ENCODE results near the gene CD48.

Gene CD48

DNA sequence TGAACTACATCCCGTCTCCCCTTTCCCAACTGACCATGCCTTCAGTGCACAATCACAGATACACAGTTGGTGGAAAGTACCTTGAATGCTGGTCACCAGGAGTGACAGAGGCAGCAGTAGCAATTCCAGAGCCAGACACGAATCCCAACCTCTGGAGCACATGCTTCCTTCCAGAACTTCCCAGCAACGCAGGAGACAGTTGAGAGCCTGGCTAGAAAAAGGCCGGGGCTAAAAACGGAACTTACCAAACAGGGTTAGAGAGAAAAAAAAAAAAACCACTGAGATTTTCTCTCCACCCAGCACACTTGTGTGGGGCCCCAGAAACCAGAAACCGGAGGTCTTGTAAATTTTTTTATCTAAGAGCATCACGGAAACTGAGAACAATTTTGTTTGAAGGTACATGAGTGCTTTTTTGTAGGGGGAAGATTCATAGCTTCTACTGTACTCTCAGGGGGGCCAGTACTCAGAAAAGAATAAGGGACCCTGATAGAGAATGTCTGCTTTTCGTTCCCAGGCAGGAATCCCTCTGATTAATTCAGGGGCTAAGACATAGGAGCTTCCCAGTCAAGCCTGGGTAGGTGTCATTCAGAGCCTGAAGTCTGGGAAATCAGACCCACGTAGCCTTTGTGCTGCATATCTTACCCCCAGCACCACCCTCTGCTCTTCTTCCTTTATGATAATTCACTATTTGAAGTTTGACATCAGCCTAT lies at the start of gene CD48:
CD48 (minus strand) TSS at position 221 of the 710 bp plus-strand sequence; CDS start at position 162, 59 bp downstream.
- peak; percentile 69 for DNase-seq

DNA sequence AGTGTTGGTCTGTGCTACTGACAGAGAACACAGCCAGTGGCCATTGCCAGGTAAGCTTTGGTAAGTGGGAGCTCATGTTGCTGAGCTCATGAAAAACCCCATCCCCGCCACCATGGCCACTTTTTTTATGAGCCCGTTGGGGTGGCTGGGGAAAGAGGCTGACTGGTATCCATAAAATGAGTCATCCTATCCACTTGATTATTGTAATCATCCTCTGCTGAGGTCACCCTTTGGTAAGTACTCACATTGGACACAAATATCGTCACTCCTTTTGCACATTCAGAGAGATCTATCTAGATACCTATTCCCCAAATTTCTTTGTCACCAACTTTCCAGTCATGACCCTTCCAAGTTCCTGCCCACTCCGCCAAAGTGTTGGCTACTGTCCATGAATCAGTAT lies 49.4 kb upstream of the CD48 start:
- DNase-seq, result no peak

- DNase-seq, result no peak
Measured at GRCh38 chr1:160759740-160760139, 48.1 kb upstream of the CD48 start.

- no peak for DNase-seq
Measured at GRCh38 chr1:160758521-160758920, 46.9 kb upstream of the CD48 start.

DNA sequence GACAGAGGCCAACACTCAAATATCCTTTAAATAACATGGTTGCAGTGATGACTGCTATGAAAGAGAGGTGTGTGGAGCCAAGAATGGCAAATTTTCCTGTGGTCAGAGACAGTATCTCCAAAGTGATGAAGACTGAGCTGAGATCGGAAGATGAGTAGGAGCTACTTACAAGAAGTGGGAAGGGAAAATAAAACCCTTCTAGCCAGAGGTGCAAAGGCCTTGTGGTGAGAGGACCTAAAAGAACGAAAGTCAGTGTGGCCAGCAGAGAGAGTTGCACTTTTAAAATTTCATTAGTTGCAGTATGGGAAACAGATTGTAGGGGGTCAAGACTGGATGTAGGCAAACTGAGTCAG lies 45.2 kb upstream of the CD48 start:
- no peak for DNase-seq

- DNase-seq, result no peak
Measured at GRCh38 chr1:160755911-160756848, 44.6 kb upstream of the CD48 start.

DNA sequence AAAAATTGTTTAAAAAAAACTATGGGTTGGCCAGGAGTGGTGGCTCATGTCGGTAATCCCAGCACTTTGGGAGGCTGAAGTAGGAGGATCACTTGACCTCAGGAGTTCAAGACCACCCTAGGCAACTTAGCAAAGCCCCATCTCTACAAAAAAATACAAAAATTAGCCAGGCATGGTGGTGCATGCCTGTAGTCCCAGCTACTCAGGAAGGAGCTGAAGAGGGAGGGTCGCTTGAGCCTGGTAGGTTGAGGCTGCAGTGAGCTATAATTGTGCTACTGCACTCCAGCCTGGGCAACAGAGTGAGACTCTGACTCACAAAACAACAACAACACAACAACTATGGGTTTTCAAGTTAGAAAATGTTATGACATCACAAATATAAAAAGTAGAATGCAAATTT lies 43.8 kb upstream of the CD48 start:
- DNase-seq, result no peak

- DNase-seq, result no peak
Measured at GRCh38 chr1:160753594-160753993, 42.0 kb upstream of the CD48 start.

DNA sequence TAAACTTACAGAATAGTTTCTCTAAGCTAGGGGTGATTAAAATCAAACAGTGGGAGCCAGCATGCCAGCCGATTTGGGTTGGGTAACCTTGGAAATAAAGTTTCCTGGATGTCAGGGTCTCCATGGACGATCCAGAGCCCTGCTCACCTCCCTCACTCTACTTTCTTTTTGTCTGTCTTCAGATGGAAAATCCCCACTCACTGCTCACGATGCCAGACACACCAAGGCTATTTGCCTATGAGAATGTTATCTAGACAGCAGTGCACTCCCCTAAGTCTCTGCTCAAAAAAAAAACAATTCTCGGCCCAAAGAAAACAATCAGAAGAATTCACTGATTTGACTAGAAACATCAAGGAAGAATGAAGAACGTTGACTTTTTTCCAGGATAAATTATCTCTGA lies 41.3 kb upstream of the CD48 start:
- DNase-seq, result no peak

DNA sequence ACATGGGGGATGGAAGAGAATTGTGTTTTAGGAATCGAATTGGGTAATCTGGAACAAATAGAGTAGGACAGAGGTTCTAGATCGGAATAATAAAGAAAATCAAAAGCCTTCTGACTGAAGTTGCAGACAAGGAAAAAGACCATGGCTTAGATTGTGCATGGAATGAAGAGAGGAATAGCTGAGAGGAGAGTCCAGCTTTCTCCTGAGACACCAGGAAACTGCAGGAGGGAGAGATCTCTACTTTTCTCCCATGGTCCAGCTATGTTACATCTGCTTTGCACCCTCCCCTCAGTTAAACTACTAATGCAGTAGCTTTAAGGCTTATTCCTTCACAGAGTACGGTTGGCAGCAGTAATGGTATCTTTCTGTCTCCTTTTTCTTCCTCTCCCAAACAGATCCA lies 40.8 kb upstream of the CD48 start:
- DNase-seq, result no peak

DNA sequence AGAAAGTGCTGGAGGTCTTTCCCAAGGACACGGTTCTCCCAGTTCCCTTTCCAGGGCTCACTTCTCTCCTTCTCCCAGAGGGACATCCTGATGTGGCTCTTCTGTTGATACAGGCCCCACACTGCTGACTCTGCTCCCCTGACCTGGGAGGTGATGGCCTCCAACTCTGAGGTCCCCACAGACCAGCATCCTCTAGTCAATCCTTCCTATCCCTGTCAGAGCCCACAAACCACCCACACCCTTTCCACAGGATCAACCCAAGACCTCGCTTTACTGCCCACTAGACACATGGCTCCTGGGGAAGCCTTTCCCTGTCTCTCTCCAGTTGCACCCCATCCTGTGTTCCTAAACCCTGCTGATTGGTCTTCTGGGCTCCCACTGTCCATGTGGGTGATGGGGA lies 39.0 kb upstream of the CD48 start:
- no peak for DNase-seq

GRCh38 chr1:160748878-160749269 lies 37.3 kb upstream of the CD48 start:
- no peak for DNase-seq

DNA sequence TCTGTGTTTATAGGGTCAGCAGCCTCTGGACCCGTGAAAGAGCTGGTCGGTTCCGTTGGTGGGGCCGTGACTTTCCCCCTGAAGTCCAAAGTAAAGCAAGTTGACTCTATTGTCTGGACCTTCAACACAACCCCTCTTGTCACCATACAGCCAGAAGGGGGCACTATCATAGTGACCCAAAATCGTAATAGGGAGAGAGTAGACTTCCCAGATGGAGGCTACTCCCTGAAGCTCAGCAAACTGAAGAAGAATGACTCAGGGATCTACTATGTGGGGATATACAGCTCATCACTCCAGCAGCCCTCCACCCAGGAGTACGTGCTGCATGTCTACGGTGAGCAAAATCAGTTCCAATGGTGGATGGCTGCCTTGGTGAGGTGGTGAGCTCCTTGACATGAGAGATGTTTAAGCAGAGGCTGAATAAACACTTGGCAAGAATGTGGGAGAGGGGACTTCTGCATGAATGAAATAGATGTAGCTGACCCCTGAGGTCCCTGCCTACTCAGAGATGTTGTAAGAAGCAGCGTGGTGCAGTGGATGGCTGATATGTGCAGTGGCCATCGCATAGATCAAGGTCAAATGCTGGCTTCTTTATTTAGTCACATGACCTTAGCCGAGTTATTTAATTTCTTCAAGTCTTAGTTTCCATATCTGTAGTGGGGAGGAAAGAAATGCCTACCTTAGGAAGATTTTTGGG lies 36.7 kb upstream of the CD48 start:
- no peak for DNase-seq

DNA sequence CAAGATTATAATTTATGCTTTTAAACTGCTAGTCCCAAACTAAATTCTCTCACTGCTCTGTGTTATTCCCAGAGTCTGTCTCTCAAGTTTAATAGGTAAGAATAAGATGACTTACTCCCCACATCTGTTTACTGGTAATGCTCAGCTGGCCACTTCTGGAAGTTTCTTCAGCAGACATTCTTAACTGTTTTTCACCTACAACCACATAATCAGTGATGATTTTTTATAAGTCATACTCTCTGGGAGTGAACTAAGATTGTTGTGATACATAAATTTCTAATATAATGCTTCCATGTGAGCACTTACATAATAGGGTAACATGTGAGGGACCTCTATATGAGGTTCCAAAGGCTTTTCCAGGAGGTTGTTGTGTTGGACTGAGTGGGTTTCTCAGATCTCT lies 36.1 kb upstream of the CD48 start:
- DNase-seq, result no peak

DNA sequence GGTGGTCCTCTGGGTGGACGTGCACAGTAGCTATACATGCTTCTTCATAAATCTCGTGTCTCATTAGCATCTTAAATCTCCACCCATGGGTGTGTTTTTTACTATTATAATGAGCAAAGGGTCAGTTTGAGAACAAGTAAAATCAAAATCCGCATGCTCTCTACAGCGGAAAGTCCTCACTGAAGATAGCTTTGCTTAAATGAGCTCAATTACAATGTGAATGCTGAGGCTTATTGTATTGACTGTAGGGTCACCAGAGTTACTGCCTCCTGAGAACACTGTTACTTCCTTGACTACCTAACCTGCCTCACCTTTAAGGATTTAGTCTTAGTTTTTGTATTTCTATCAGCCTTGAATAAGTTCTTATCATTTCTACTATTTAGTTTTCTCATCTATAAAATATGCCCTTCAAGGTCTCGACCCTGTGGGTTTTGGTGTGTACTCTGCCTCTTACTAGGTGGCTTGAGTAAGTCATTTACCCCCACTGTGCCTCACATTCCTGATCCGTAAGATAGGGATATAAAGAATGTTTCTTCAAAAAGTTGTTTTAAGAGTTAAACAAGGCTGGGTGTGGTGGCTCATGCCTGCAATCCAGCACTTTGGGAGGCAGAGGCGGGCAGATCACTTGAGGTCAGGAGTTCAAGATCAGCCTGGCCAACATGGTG lies 35.3 kb upstream of the CD48 start:
- DNase-seq, result no peak

- DNase-seq, result no peak
Measured at GRCh38 chr1:160745551-160745950, 33.9 kb upstream of the CD48 start.

- no peak for DNase-seq
Measured at GRCh38 chr1:160744852-160745520, 33.4 kb upstream of the CD48 start.

DNA sequence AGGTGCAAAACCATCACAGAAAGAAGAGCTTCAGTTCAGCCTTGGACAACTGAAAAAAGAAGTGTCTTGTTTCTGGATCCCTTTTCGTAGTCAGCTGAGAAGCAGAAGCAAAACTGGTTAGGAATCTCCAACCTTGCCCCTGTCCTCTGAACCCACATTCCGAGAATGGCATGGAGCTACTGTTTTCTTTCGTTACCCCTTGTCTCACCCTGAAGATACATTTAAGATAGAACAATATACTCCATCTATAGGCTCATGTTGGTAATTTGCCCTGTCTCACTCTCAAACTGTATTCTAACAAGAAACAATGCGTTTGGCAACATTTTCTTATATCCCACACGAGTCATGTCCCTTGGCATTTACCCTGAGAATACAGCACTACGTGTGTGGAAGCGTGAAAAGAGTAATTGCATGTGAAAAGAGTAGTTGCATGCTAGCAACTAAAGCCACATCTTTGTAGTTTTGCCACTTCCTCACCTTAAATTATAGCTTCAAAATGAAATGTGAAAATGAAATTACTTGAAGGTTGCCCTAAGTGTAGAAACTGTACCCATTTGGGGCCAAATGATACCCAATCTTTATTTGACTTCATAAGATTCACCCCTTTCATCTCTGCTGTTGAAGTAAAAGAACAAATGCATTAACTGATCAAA lies 32.7 kb upstream of the CD48 start:
- DNase-seq, result no peak

DNA sequence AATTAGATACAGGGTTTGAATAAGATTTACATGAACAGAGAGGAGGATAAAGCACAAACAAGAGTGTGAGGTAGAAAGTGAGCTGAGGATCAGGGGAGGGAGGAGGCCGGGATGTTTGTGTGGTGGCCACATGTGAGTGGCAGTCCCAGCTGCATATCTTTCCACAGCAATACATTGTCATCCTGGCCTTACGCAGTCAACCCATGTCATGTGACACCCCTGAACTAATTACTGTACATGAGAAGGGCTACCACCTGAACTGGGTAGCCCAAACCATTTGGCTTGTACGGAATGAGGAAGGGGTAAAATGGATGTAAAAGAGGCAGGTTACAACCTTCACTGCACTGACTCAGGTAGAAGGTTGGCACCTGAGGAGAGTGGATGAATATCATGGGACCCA lies 31.6 kb upstream of the CD48 start:
- no peak for DNase-seq

- DNase-seq, result no peak
Measured at GRCh38 chr1:160742428-160743127, 31.0 kb upstream of the CD48 start.

DNA sequence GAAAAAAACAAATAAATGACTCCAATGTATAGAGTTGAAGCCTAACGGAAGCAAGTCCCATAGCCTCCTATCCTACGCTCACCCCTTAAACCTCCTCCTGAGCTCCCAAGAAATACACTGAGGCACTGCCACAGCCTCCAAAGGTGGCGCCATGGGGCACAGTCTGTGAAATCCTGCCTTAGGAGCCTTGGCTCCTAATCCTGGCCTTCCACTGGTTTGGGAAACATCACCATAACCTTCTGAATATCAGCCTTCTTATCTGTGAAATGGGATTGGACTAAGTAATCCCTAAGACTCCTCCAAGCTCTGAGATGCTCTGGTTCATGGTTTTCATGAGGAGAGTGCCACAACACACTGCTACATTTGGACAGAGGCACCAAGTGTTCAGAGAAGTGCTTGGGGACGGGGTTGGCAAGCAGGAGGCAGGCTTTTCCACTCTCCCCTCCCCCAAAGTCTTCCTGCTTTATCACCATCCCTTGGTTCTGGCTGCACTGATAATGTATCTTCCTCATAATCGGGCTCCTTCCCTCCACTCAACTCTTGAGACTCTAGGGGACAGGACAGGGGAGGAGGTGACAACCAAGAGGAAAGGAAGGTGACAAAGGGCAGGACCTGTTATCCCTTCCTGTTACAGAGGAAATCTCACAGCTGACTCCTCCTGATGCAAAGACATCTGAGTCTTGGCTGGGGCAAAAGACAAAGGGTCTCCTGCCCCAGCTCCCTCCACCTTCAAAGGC lies 30.2 kb upstream of the CD48 start:
- DNase-seq, result no peak
